MCF 10A (cell line): Measurements from ENCODE around the gene RASA4B. TPM values are rescaled to one million over a fixed set of nuclear protein-coding genes. Genes with fewer than 3 reads are reported as not detected.
"Not testable (repeated sequence)": the region's sequence is repeated elsewhere in the genome, so short reads cannot be mapped to it uniquely, and the experiment has no call there.

Experiments
- Bru-seq: library from RNA; stranded (reverse); fragments of 400-500 nt; gene quantifications from one replicate; lab custom pipeline; 2021; lab: Mats Ljungman, UMichigan
- BruChase-seq, 2 experiments: library from RNA; stranded (reverse); fragments of 400-500 nt; gene quantifications; one replicate each; lab custom pipeline; 2021; lab: Mats Ljungman, UMichigan
- BruUV-seq: library from RNA; stranded (reverse); fragments of 400-500 nt; replicated peaks from 2 replicates; lab custom pipeline; 2021; lab: Mats Ljungman, UMichigan
- CTCF ChIA-PET: fragments of 300-600 bp; sonication (Branson Sonifier 250); formaldehyde crosslinking; extraction: SDS; loops from one replicate; lab custom pipeline; 2021; ENCODE audit warnings: antibody characterized with exemption, inconsistent platforms; lab: Yijun Ruan, JAX
- POLR2A ChIA-PET: fragments of 300-600, 350-650 bp; sonication (Branson Sonifier 250); formaldehyde crosslinking; extraction: SDS; loops from one replicate; lab custom pipeline; 2020; ENCODE audit warnings: antibody characterized with exemption, inconsistent platforms; lab: Yijun Ruan, JAX
- DNase-seq: peaks from one replicate; pipeline ENCODE4 v3.0.0-alpha.2; 2018; ENCODE audit not compliant: unreplicated experiment
- H3K27ac Mint-ChIP-seq: one replicate; pipeline ENCODE4 v1.8.0; 2022; ENCODE audit warnings: mild to moderate bottlenecking, low read depth, mixed read lengths; ENCODE audit not compliant: unreplicated experiment
- H3K27me3 Mint-ChIP-seq: one replicate; pipeline ENCODE4 v1.8.0; 2022; ENCODE audit warnings: mixed read lengths; ENCODE audit not compliant: insufficient read depth, unreplicated experiment
- H3K36me3 Mint-ChIP-seq: one replicate; pipeline ENCODE4 v1.8.0; 2022; ENCODE audit warnings: mild to moderate bottlenecking, moderate library complexity, mixed read lengths; ENCODE audit not compliant: insufficient read depth, unreplicated experiment
- H3K4me1 Mint-ChIP-seq: one replicate; pipeline ENCODE4 v1.8.0; 2022; ENCODE audit warnings: mixed read lengths; ENCODE audit not compliant: insufficient read depth, unreplicated experiment
- H3K4me3 Mint-ChIP-seq: one replicate; pipeline ENCODE4 v1.8.0; 2022; ENCODE audit warnings: mild to moderate bottlenecking, moderate library complexity, mixed read lengths; ENCODE audit not compliant: unreplicated experiment
- H3K9me3 Mint-ChIP-seq: one replicate; pipeline ENCODE4 v1.8.0; 2022; ENCODE audit warnings: mixed read lengths; ENCODE audit not compliant: unreplicated experiment
- intact Hi-C: fragments of 100-400 bp; cut with micrococcal nuclease; formaldehyde crosslinking; loops from 2 replicates; pipeline ENCODE4 v1.14.1; 2022
- long read RNA-seq: library from polyadenylated mRNA; stranded (forward); transcript quantifications from one replicate; pipeline ENCODE4 v2.0.0, GENCODE V29; 2022
- total RNA-seq: library from RNA; stranded (reverse); gene quantifications from 2 replicates; pipeline ENCODE4 v1.2.3, GENCODE V29; 2022

The RASA4B gene
- total RNA-seq (0.70 and 0.81 TPM in 2 replicates), Bru-seq, nascent RNA (not detected), BruChase-seq, experiment 1, labeled RNA remaining after a 6-hour chase (percentile 23 among the genes with signal in this experiment), BruChase-seq, experiment 2, labeled RNA remaining after a 2-hour chase (not detected)
- long read RNA-seq = 0 reads

GRCh38 chr7:102517550-102518147 is at the start of gene RASA4B:
Gene RASA4B, minus strand, starts transcription at chr7:102517777. Its CDS starts 67 bp downstream, at chr7:102517710.
- intact Hi-C loops, DNase-seq: not testable (repeated sequence)

DNA sequence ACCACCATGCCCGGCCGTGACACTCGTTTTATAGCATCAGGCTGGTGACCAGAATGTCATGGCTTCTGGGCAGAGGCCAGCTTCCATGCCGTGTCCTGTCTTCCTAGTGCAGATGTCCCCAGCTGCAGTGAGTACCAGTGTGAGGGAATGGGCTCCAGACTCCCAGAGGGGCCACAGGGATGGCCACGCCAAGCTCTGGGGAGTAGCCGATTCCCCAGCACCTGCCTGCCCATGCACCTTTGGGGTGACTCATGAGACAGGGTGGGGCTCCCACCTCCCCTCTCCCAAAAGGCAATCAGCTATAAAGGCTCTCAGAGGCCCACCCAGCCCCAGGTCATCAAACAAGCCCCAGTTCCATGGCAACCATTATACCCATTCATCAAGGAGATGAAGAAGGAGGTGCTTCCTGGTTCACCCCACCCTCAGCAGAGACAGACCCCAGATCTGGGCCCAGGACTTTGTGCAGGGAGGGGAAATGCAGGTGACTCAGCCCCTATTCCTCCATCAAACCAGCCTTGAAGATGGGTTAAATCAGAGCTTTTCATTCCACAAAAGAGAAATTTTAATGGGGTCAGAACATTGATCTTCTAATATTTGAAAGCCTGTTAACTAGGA is 33.3 kb upstream of the RASA4B start, which contains the start of gene SPDYE2:
Gene SPDYE2, plus strand, starts transcription at position 419 of the 615 bp plus-strand sequence. CDS start 2,030 bp downstream, outside the sequence.
- CTCF ChIA-PET, H3K4me3 Mint-ChIP-seq, POLR2A ChIA-PET, BruUV-seq, intact Hi-C loops, H3K27me3 Mint-ChIP-seq, H3K36me3 Mint-ChIP-seq, DNase-seq, H3K4me1 Mint-ChIP-seq, H3K27ac Mint-ChIP-seq, H3K9me3 Mint-ChIP-seq: not testable (repeated sequence)

More at GRCh38 chr7:102517550-102518147, at the start of gene RASA4B:
- H3K4me3 Mint-ChIP-seq = peak within 1 kb of the TSS; percentile 47
- H3K27me3 Mint-ChIP-seq, H3K4me1 Mint-ChIP-seq, BruUV-seq, CTCF ChIA-PET, H3K27ac Mint-ChIP-seq, H3K36me3 Mint-ChIP-seq, POLR2A ChIA-PET, H3K9me3 Mint-ChIP-seq: not testable (repeated sequence)

DNA sequence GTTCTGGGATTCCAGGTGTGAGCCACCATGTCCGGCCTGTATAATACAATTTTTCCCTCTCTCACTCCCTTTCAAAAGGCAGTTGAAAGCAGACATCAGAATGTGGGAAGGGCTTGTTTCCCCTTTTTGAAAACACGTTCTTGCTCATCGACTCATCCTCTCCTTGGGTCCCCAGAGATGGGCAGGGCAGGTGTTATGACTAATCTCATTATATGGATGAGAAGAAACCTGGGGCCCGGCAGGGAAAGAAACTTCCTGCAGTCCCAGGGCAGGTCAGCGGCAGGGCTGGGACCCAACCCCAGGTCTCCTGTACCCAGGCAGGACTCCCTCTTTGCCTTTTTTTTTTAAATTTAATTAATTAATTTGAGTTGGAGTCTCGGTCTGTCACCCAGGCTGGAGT is 28.8 kb upstream of the RASA4B start:
- DNase-seq, POLR2A ChIA-PET, H3K27me3 Mint-ChIP-seq, H3K4me1 Mint-ChIP-seq, H3K36me3 Mint-ChIP-seq, H3K27ac Mint-ChIP-seq, CTCF ChIA-PET, H3K4me3 Mint-ChIP-seq, BruUV-seq, intact Hi-C loops, H3K9me3 Mint-ChIP-seq: not testable (repeated sequence)

GRCh38 chr7:102545288-102545687 is 27.7 kb upstream of the RASA4B start:
- H3K4me1 Mint-ChIP-seq, H3K9me3 Mint-ChIP-seq, CTCF ChIA-PET, H3K27ac Mint-ChIP-seq, DNase-seq, POLR2A ChIA-PET, intact Hi-C loops, H3K36me3 Mint-ChIP-seq, H3K4me3 Mint-ChIP-seq, H3K27me3 Mint-ChIP-seq, BruUV-seq: not testable (repeated sequence)

DNA sequence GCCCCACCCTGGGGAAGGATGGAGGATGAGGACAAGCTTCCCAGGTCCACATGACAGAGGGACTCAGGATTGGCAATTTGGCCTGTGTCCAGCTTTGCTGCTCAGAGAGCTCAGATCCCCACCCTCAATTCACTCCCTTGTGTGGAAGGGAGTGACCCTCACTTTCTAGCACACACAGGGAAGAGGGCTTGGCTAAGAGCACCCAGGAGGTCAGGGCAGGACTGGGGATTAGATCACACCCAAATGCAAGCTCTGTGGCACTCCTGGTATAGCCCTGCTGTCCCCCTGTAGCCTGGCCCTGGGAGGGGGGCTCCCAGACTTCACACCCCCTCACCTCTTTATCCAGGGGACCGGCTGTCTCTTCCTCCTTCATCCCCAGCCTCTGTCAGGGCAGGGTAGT is 26.8 kb upstream of the RASA4B start:
- H3K36me3 Mint-ChIP-seq, H3K4me3 Mint-ChIP-seq, H3K4me1 Mint-ChIP-seq, POLR2A ChIA-PET, H3K27me3 Mint-ChIP-seq, H3K27ac Mint-ChIP-seq, DNase-seq, BruUV-seq, CTCF ChIA-PET, H3K9me3 Mint-ChIP-seq, intact Hi-C loops: not testable (repeated sequence)

DNA sequence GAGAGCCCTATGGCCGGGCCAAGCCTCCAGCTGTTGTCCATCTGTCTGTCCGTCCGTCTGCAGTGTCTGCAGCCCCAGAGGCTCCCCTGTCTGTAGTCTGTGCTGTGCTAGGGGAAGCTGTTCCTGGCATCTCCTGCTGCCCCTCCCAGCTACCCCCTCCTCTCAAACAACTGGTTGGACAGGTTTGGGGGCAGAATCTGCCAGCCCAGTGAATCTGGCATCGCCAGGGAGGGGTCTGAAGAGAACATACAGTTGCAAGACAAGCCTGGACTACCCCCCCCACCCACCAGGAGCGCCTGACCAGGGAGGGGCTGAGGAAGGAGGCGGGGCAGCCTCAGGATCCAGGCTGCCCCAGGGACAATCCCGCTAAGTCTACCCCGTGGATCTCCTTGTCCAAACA is 26.0 kb upstream of the RASA4B start, which contains the start of gene UPK3BL2:
Gene UPK3BL2, minus strand, starts transcription at position 101 of the 400 bp plus-strand sequence. Its CDS starts 60 bp downstream, at position 41.
- H3K9me3 Mint-ChIP-seq = not testable (repeated sequence)

DNA sequence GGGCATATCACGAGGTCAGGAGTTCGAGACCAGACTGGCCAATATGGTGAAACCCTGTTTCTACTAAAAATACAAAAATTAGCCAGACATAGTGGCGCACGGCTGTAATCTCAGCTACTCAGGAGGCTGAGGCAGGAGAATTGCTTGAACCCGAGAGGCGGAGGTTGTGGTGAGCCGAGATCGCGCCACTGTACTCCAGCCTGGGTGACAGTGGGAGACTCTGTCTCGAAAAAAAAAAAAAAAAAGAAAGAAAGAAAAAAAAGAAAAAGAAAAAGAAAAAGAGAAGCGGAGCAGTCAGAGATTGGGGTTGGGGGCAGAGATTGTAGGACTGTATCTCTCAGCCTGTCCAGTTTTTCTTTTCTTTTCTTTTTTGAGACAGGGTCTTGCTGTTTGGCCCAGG is 25.2 kb upstream of the RASA4B start:
- H3K27ac Mint-ChIP-seq, H3K4me3 Mint-ChIP-seq, CTCF ChIA-PET, H3K4me1 Mint-ChIP-seq, H3K9me3 Mint-ChIP-seq, H3K27me3 Mint-ChIP-seq, H3K36me3 Mint-ChIP-seq, BruUV-seq, intact Hi-C loops, DNase-seq, POLR2A ChIA-PET: not testable (repeated sequence)

More for the DNA sequence above, 26.0 kb upstream of the RASA4B start, which contains the start of gene UPK3BL2:
- H3K36me3 Mint-ChIP-seq, H3K27me3 Mint-ChIP-seq, H3K27ac Mint-ChIP-seq, POLR2A ChIA-PET, DNase-seq, H3K4me1 Mint-ChIP-seq, BruUV-seq, H3K4me3 Mint-ChIP-seq, intact Hi-C loops, CTCF ChIA-PET: not testable (repeated sequence)

GRCh38 chr7:102542083-102542482 is 24.5 kb upstream of the RASA4B start:
- CTCF ChIA-PET, H3K4me3 Mint-ChIP-seq, POLR2A ChIA-PET, DNase-seq, H3K4me1 Mint-ChIP-seq, BruUV-seq, intact Hi-C loops, H3K27me3 Mint-ChIP-seq, H3K36me3 Mint-ChIP-seq, H3K9me3 Mint-ChIP-seq, H3K27ac Mint-ChIP-seq: not testable (repeated sequence)

DNA sequence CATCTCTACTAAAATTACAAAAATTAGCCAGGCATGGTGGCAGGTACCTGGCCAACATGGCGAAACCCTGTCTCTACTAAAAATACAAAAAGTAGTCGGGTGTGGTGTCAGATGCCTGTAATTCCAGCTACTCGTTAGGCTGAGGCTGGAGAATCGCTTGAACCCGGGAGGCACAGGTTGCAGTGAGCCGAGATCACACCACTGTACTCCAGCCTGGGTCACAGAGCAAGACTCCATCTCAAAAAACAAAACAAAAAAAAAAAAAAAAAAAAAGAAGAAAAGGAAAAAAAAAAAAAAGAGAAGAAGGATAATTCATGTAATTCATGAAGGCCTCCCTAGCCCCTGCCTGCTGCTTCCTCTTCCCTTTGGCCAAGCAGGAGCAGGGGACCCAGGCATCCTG is 23.0 kb upstream of the RASA4B start:
- BruUV-seq, H3K36me3 Mint-ChIP-seq, H3K4me3 Mint-ChIP-seq, POLR2A ChIA-PET, H3K4me1 Mint-ChIP-seq, CTCF ChIA-PET, H3K27me3 Mint-ChIP-seq, intact Hi-C loops, DNase-seq, H3K9me3 Mint-ChIP-seq, H3K27ac Mint-ChIP-seq: not testable (repeated sequence)
